ENCODE measurements around the gene PVRIG.

GRCh38 chr7:100170101-100170897 is 49.5 kb upstream of the PVRIG start:
- no peak for TF ChIP-seq CTCF (IDR thresholded peaks at IDR 0.05)
- TF ChIP-seq ZFX (IDR thresholded peaks at IDR 0.05; ENCODE audit: borderline replicate concordance), result no peak
